SK-N-SH (cell line): ENCODE results near the gene MALRD1.

Experiments used
- EP300 ChIP-seq, 2 experiments: IDR thresholded peaks; 2 replicates each; pipeline versions ENCODE4 v1.4.0 to v1.6.1; 2012; ENCODE audit warnings: borderline replicate concordance in 1 of 2, low read depth in 1 of 2, low read length in 1 of 2
- EZH2phosphoT487 ChIP-seq: fragments of 200-600 bp; sonication (generic); IDR thresholded peaks from 2 replicates; pipeline ENCODE4 v1.6.1; 2017; ENCODE audit warnings: low read depth, mixed run types, mild to moderate bottlenecking, antibody characterized with exemption, moderate library complexity, borderline replicate concordance
- FOXM1 ChIP-seq: IDR thresholded peaks from 2 replicates; pipeline ENCODE4 v1.4.0; 2012; ENCODE audit warnings: low read depth, mild to moderate bottlenecking
- MXI1 ChIP-seq: IDR thresholded peaks from 2 replicates; pipeline ENCODE4 v1.6.1; 2012; ENCODE audit warnings: mild to moderate bottlenecking, low read depth, low read length, improper control_type of control experiment
- NFIC ChIP-seq: IDR thresholded peaks from 2 replicates; pipeline ENCODE4 v1.4.0; 2012; ENCODE audit warnings: borderline replicate concordance
- POLR2AphosphoS5 ChIP-seq: IDR thresholded peaks from 2 replicates; pipeline ENCODE4 v1.6.1; 2012; ENCODE audit warnings: low read depth, low read length
- RAD21 ChIP-seq: IDR thresholded peaks from 2 replicates; pipeline ENCODE4 v1.6.1; 2012; ENCODE audit warnings: mild to moderate bottlenecking, low read length
- RCOR1 ChIP-seq: fragments of 150-350 bp; IDR thresholded peaks from 2 replicates; pipeline ENCODE4 v1.6.1; 2017; ENCODE audit warnings: antibody characterized with exemption, low read length
- RFX5 ChIP-seq: IDR thresholded peaks from 2 replicates; pipeline ENCODE4 v1.6.1; 2012; ENCODE audit warnings: mild to moderate bottlenecking, improper control_type of control experiment, low read length
- RXRA ChIP-seq: IDR thresholded peaks from 2 replicates; pipeline ENCODE4 v1.4.0; 2012; ENCODE audit warnings: low read depth, mild to moderate bottlenecking, borderline replicate concordance
- SMC3 ChIP-seq: IDR thresholded peaks from 2 replicates; pipeline ENCODE4 v1.6.1; 2012; ENCODE audit warnings: low read depth, low read length, improper control_type of control experiment
- TAF1 ChIP-seq: IDR thresholded peaks from 2 replicates; pipeline ENCODE4 v1.6.1; 2012; ENCODE audit warnings: low read depth, mild to moderate bottlenecking, low read length, moderate library complexity, borderline replicate concordance
- TF ChIP-seq, protein P1 (sequence below): fragments of 200-600 bp; sonication (generic); IDR thresholded peaks from 2 replicates; pipeline ENCODE4 v1.6.1; 2017; ENCODE audit warnings: antibody characterized with exemption, mild to moderate bottlenecking, moderate library complexity
- TF ChIP-seq, protein P2 (sequence below): IDR thresholded peaks from 2 replicates; pipeline ENCODE4 v1.6.1; 2012; ENCODE audit warnings: mild to moderate bottlenecking, low read depth, low read length, moderate library complexity

DNA sequence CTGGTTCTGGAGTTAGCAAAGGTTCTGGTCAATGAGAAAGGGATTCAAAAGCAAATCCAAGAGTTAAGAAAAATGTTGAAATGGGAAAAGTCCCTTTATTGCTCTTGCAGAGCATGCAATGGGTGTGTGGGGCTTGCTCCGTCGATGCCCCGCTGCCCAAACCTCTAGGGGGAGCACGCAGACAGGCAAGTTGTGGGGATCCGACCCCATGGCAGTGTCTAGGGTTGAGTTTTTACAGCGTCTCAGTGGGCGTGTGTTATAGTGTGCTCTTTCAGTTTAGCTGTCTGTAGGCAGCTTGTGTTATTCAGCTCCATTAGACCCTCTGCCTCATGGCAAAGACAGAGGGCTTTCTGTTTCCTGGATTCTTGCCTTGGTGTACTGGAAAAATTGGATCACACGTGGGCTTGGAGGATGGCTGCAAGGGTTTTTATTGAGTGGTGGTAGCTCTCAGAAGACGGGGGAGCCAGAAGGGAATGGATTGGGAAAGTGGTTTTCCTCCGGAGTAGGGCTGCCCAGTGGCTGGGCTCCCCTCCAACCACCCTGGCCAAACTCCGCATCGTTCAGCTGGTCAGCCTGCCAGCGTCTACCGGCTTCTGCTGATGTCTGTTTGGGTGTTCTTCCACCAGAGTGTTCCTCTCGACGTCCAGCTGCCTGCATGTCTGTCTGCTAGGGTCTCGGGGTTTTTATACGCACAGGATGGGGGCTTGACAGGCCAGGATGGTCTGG, 665.4 kb downstream of the MALRD1 start:
- TF ChIP-seq RCOR1 = no peak
- no peak for TF ChIP-seq RXRA
- TF ChIP-seq, protein P1, sequence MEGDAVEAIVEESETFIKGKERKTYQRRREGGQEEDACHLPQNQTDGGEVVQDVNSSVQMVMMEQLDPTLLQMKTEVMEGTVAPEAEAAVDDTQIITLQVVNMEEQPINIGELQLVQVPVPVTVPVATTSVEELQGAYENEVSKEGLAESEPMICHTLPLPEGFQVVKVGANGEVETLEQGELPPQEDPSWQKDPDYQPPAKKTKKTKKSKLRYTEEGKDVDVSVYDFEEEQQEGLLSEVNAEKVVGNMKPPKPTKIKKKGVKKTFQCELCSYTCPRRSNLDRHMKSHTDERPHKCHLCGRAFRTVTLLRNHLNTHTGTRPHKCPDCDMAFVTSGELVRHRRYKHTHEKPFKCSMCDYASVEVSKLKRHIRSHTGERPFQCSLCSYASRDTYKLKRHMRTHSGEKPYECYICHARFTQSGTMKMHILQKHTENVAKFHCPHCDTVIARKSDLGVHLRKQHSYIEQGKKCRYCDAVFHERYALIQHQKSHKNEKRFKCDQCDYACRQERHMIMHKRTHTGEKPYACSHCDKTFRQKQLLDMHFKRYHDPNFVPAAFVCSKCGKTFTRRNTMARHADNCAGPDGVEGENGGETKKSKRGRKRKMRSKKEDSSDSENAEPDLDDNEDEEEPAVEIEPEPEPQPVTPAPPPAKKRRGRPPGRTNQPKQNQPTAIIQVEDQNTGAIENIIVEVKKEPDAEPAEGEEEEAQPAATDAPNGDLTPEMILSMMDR = no peak
- no peak for TF ChIP-seq EP300 (IDR thresholded peaks at IDR 0.05; ENCODE audit: borderline replicate concordance in 1 of 2, low read depth in 1 of 2, low read length in 1 of 2)
- TF ChIP-seq NFIC = no peak
- TF ChIP-seq, protein P2, sequence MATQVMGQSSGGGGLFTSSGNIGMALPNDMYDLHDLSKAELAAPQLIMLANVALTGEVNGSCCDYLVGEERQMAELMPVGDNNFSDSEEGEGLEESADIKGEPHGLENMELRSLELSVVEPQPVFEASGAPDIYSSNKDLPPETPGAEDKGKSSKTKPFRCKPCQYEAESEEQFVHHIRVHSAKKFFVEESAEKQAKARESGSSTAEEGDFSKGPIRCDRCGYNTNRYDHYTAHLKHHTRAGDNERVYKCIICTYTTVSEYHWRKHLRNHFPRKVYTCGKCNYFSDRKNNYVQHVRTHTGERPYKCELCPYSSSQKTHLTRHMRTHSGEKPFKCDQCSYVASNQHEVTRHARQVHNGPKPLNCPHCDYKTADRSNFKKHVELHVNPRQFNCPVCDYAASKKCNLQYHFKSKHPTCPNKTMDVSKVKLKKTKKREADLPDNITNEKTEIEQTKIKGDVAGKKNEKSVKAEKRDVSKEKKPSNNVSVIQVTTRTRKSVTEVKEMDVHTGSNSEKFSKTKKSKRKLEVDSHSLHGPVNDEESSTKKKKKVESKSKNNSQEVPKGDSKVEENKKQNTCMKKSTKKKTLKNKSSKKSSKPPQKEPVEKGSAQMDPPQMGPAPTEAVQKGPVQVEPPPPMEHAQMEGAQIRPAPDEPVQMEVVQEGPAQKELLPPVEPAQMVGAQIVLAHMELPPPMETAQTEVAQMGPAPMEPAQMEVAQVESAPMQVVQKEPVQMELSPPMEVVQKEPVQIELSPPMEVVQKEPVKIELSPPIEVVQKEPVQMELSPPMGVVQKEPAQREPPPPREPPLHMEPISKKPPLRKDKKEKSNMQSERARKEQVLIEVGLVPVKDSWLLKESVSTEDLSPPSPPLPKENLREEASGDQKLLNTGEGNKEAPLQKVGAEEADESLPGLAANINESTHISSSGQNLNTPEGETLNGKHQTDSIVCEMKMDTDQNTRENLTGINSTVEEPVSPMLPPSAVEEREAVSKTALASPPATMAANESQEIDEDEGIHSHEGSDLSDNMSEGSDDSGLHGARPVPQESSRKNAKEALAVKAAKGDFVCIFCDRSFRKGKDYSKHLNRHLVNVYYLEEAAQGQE = no peak
- TF ChIP-seq RFX5 = no peak
- no peak for TF ChIP-seq MXI1
- TF ChIP-seq TAF1 = no peak
- TF ChIP-seq RAD21 = no peak
- no peak for TF ChIP-seq POLR2AphosphoS5
- no peak for TF ChIP-seq FOXM1
- no peak for TF ChIP-seq SMC3
- no peak for TF ChIP-seq EZH2phosphoT487
